ENCODE results near the gene GLRB.

The GLRB gene

DNA sequence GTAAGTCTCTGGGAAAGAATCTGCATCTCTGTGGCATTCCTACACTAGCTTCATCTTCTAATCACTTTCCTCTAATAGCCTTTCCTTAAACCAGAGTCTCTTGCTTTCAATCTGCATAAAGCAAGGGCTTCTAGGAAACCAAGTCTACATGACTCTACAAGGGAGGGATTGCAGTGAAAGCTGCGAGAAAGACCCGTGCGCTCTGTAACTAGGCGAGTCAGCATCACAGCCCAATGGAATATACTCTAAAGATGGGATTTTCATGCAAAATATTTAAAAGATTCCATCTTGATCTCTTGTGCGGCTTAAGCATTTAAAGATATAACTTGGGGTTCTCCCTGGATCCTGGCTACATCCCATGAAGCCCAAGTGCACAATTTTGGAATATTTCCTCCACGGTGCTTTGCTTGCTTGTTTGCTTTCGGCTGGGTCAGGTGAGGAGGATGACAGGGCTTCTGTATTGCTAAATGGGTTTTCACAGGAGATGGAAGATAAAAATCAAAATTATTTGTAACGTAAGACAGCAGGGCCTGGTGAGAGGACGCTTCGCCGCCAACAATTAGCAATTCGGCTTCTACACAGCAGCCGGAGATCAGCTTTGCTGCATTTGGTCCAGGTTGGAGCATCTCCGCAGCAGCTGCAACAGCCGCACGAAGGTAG, 143.9 kb downstream of the GLRB start (continued):
- TF ChIP-seq, protein P1, sequence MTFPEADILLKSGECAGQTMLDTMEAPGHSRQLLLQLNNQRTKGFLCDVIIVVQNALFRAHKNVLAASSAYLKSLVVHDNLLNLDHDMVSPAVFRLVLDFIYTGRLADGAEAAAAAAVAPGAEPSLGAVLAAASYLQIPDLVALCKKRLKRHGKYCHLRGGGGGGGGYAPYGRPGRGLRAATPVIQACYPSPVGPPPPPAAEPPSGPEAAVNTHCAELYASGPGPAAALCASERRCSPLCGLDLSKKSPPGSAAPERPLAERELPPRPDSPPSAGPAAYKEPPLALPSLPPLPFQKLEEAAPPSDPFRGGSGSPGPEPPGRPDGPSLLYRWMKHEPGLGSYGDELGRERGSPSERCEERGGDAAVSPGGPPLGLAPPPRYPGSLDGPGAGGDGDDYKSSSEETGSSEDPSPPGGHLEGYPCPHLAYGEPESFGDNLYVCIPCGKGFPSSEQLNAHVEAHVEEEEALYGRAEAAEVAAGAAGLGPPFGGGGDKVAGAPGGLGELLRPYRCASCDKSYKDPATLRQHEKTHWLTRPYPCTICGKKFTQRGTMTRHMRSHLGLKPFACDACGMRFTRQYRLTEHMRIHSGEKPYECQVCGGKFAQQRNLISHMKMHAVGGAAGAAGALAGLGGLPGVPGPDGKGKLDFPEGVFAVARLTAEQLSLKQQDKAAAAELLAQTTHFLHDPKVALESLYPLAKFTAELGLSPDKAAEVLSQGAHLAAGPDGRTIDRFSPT (tag by site-specific recombination; IDR thresholded peaks at IDR 0.05) = no peak
- TF ChIP-seq ZFHX2 (tag by site-specific recombination; conservative IDR thresholded peaks at IDR 0.05) (no peak), ZNF202 (tag by site-specific recombination; IDR thresholded peaks at IDR 0.05; ENCODE audit: borderline replicate concordance) (no peak), ZNF621 (tag by site-specific recombination; IDR thresholded peaks at IDR 0.05) (no peak), ZNF544 (tag by site-specific recombination; IDR thresholded peaks at IDR 0.05) (no peak), ZNF114 (tag by site-specific recombination; IDR thresholded peaks at IDR 0.05) (no peak), HOXC10 (CRISPR knock-in tag; IDR thresholded peaks at IDR 0.05) (no peak)

DNA sequence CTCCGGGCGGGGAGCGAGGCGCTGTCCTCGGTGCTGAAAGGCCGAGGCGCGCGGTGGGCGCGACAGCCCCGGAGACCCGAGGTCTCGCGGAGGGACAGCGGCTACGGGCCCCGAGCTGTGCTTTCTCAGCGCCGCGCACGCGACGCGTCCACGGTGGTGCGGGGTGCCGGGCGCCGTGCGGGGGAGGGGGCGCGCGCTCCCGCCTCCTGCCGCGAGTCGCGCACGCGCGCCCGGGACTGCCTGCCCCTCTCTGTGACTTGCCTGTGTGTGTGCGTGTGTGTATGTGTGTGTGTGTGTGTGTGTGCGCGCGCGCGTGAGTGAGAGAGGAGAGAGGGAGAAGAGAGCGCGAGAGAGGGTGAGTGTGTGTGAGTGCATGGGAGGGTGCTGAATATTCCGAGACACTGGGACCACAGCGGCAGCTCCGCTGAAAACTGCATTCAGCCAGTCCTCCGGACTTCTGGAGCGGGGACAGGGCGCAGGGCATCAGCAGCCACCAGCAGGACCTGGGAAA, 144.5 kb downstream of the GLRB start, which contains the start of gene GRIA2:
TSS of gene GRIA2 (plus strand) at position 358 of the 511 bp plus-strand sequence. CDS start 315 bp downstream, outside the sequence.
- no peak within 1 kb of the TSS for H3K27ac ChIP-seq (ENCODE audit: extremely low read depth, low read depth, low read length)
- no peaks in the 10 kb centered on the region; the same call in 1 of the 2 replicates for H3K4me1 ChIP-seq (ENCODE audit: control insufficient read depth, insufficient read depth, low read length)
- H3K9me3 ChIP-seq (ENCODE audit: control insufficient read depth, insufficient read depth, low read depth, low read length) = no peaks in the 10 kb centered on the region
- peak within 1 kb of the TSS; percentile 6 for H3K4me3 ChIP-seq (ENCODE audit: low read depth, low read length)
- CTCF ChIA-PET = interaction anchor here (0.6 to 2.4 kb wide), 4 partner anchors 250 to 975 kb away, joined by 3 to 7 read pairs (median 4); no protein-coding TSS in a partner anchor
- H3K36me3 ChIP-seq (ENCODE audit: control insufficient read depth in 2 of 2, insufficient read depth in 1 of 2, low read length in 2 of 2) = no peaks in the 10 kb centered on the region
- POLR2A ChIA-PET = no interaction called here
- no peak for TF ChIP-seq SP7 (tag by site-specific recombination; IDR thresholded peaks at IDR 0.05)
- no peak for TF ChIP-seq ZSCAN30 (tag by site-specific recombination; IDR thresholded peaks at IDR 0.05)
- TF ChIP-seq ZNF211 (tag by site-specific recombination; IDR thresholded peaks at IDR 0.05; ENCODE audit: low read depth) = no peak
- no peak for TF ChIP-seq REPIN1 (tag by site-specific recombination; IDR thresholded peaks at IDR 0.05; ENCODE audit: low read depth)
- TF ChIP-seq ZNF785 (tag by site-specific recombination; IDR thresholded peaks at IDR 0.05) = no peak
- no peak for TF ChIP-seq GLIS2 (tag by site-specific recombination; IDR thresholded peaks at IDR 0.05)
- TF ChIP-seq ZNF324 (tag by site-specific recombination; IDR thresholded peaks at IDR 0.05) = no peak
- TF ChIP-seq, protein P2, sequence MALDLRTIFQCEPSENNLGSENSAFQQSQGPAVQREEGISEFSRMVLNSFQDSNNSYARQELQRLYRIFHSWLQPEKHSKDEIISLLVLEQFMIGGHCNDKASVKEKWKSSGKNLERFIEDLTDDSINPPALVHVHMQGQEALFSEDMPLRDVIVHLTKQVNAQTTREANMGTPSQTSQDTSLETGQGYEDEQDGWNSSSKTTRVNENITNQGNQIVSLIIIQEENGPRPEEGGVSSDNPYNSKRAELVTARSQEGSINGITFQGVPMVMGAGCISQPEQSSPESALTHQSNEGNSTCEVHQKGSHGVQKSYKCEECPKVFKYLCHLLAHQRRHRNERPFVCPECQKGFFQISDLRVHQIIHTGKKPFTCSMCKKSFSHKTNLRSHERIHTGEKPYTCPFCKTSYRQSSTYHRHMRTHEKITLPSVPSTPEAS (tag by site-specific recombination; IDR thresholded peaks at IDR 0.05) = peak; percentile 84
- no peak for TF ChIP-seq ZNF350 (tag by site-specific recombination; IDR thresholded peaks at IDR 0.05)
- TF ChIP-seq PRDM1 (tag by site-specific recombination; IDR thresholded peaks at IDR 0.05) = peak; percentile 79
- no peak for TF ChIP-seq ZNF2 (tag by site-specific recombination; IDR thresholded peaks at IDR 0.05)
- TF ChIP-seq ZNF16 (tag by site-specific recombination; IDR thresholded peaks at IDR 0.05; ENCODE audit: low read depth) = no peak
- TF ChIP-seq ZNF561 (tag by site-specific recombination; IDR thresholded peaks at IDR 0.05; ENCODE audit: borderline replicate concordance) = no peak
- no peak for TF ChIP-seq ZNF624 (tag by site-specific recombination; IDR thresholded peaks at IDR 0.05)
- TF ChIP-seq ZIC2 (tag by site-specific recombination; IDR thresholded peaks at IDR 0.05) = no peak
- TF ChIP-seq, protein P3, sequence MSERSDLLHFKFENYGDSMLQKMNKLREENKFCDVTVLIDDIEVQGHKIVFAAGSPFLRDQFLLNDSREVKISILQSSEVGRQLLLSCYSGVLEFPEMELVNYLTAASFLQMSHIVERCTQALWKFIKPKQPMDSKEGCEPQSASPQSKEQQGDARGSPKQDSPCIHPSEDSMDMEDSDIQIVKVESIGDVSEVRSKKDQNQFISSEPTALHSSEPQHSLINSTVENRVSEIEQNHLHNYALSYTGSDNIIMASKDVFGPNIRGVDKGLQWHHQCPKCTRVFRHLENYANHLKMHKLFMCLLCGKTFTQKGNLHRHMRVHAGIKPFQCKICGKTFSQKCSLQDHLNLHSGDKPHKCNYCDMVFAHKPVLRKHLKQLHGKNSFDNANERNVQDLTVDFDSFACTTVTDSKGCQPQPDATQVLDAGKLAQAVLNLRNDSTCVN (tag by site-specific recombination; optimal IDR thresholded peaks at IDR 0.05) = peak; percentile 73
- TF ChIP-seq KLF1 (tag by site-specific recombination; IDR thresholded peaks at IDR 0.05) = no peak
- TF ChIP-seq KLF8 (tag by site-specific recombination; IDR thresholded peaks at IDR 0.05) = no peak
- TF ChIP-seq, protein P4, sequence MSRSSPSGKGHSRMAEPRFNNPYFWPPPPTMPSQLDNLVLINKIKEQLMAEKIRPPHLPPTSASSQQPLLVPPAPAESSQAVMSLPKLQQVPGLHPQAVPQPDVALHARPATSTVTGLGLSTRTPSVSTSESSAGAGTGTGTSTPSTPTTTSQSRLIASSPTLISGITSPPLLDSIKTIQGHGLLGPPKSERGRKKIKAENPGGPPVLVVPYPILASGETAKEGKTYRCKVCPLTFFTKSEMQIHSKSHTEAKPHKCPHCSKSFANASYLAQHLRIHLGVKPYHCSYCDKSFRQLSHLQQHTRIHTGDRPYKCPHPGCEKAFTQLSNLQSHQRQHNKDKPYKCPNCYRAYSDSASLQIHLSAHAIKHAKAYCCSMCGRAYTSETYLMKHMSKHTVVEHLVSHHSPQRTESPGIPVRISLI (tag by site-specific recombination; IDR thresholded peaks at IDR 0.05) = no peak
- TF ChIP-seq, protein P5, sequence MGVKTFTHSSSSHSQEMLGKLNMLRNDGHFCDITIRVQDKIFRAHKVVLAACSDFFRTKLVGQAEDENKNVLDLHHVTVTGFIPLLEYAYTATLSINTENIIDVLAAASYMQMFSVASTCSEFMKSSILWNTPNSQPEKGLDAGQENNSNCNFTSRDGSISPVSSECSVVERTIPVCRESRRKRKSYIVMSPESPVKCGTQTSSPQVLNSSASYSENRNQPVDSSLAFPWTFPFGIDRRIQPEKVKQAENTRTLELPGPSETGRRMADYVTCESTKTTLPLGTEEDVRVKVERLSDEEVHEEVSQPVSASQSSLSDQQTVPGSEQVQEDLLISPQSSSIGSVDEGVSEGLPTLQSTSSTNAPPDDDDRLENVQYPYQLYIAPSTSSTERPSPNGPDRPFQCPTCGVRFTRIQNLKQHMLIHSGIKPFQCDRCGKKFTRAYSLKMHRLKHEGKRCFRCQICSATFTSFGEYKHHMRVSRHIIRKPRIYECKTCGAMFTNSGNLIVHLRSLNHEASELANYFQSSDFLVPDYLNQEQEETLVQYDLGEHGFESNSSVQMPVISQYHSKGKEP (tag by site-specific recombination; IDR thresholded peaks at IDR 0.05) = peak; percentile 56; the same call in 1 of the 2 replicates
- no peak for TF ChIP-seq ZNF19 (tag by site-specific recombination; IDR thresholded peaks at IDR 0.05; ENCODE audit: low read depth)
- no peak for TF ChIP-seq ZNF677 (tag by site-specific recombination; IDR thresholded peaks at IDR 0.05)
- TF ChIP-seq, protein P6, sequence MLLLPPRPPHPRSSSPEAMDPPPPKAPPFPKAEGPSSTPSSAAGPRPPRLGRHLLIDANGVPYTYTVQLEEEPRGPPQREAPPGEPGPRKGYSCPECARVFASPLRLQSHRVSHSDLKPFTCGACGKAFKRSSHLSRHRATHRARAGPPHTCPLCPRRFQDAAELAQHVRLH (tag by site-specific recombination; IDR thresholded peaks at IDR 0.05) = no peak
- TF ChIP-seq ZNF155 (tag by site-specific recombination; IDR thresholded peaks at IDR 0.05) = no peak

Data from HEK293 (cell line).